ENCODE measurements around the gene ZFYVE26.
A peak's percentile ranks its signal among the peaks of the same experiment; 100 is the strongest.

ZFYVE26 gene

DNA sequence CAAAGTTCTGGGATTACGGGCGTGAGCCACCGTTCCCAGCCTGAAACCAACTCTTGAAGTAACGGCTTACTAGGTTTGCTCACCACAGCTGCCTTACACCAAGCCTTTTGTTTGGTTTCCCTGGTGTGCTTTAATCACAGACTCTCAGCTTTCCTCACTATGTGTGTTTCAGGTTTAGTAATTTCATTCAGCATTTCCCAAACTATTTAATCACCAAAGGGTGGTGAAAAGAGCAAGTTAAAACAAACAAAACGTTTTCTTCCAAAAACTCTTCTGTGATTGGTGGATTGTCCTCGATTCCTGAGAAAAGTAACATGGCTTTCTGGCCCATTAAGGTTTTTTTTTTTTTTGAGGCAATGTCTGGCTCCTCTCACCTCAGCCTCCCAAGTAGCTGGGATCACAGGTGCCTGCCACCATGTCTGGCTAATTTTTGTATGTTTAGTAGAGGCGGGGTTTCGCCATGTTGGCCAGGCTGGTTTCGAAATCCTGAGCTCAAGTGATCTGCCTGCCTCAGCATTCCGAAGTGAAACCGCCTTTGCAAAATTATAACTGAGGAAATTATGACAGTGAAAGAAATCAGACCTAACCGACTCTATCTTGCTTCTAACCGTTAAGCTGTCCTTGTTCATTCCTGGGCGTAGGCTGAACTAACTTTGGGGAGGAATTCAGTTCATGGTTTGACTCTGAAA, 1.5 kb upstream of the ZFYVE26 start:
- TF ChIP-seq ZFP3 (CRISPR knock-in tag; IDR thresholded peaks at IDR 0.05) (no peak), GLIS3 (CRISPR knock-in tag; IDR thresholded peaks at IDR 0.05) (no peak), TOX (CRISPR knock-in tag; IDR thresholded peaks at IDR 0.05; ENCODE audit: borderline replicate concordance) (no peak), ZC3H10 (CRISPR knock-in tag; IDR thresholded peaks at IDR 0.05) (no peak), BACH2 (CRISPR knock-in tag; IDR thresholded peaks at IDR 0.05; ENCODE audit: borderline replicate concordance) (no peak), PPARA (CRISPR knock-in tag; IDR thresholded peaks at IDR 0.05; ENCODE audit: borderline replicate concordance) (no peak), CSDC2 (CRISPR knock-in tag; IDR thresholded peaks at IDR 0.05) (no peak), ARNTL (CRISPR knock-in tag; IDR thresholded peaks at IDR 0.05; ENCODE audit: borderline replicate concordance, low read depth) (no peak), ZNF8 (CRISPR knock-in tag; IDR thresholded peaks at IDR 0.05) (no peak), ZNF70 (CRISPR knock-in tag; IDR thresholded peaks at IDR 0.05) (no peak), ZFP30 (CRISPR knock-in tag; IDR thresholded peaks at IDR 0.05) (no peak), TCF4 (CRISPR knock-in tag; IDR thresholded peaks at IDR 0.05; ENCODE audit: borderline replicate concordance) (no peak), ESRRG (CRISPR knock-in tag; IDR thresholded peaks at IDR 0.05) (no peak), ZNF565 (CRISPR knock-in tag; conservative IDR thresholded peaks at IDR 0.05; ENCODE audit: low read depth) (no peak), ISL1 (CRISPR knock-in tag; IDR thresholded peaks at IDR 0.05) (no peak), OSR1 (CRISPR knock-in tag; IDR thresholded peaks at IDR 0.05) (no peak)
- TF ChIP-seq, protein P1, sequence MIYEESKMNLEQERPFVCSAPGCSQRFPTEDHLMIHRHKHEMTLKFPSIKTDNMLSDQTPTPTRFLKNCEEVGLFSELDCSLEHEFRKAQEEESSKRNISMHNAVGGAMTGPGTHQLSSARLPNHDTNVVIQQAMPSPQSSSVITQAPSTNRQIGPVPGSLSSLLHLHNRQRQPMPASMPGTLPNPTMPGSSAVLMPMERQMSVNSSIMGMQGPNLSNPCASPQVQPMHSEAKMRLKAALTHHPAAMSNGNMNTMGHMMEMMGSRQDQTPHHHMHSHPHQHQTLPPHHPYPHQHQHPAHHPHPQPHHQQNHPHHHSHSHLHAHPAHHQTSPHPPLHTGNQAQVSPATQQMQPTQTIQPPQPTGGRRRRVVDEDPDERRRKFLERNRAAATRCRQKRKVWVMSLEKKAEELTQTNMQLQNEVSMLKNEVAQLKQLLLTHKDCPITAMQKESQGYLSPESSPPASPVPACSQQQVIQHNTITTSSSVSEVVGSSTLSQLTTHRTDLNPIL (CRISPR knock-in tag; IDR thresholded peaks at IDR 0.05; ENCODE audit: low read depth): no peak
- TF ChIP-seq, protein P2, sequence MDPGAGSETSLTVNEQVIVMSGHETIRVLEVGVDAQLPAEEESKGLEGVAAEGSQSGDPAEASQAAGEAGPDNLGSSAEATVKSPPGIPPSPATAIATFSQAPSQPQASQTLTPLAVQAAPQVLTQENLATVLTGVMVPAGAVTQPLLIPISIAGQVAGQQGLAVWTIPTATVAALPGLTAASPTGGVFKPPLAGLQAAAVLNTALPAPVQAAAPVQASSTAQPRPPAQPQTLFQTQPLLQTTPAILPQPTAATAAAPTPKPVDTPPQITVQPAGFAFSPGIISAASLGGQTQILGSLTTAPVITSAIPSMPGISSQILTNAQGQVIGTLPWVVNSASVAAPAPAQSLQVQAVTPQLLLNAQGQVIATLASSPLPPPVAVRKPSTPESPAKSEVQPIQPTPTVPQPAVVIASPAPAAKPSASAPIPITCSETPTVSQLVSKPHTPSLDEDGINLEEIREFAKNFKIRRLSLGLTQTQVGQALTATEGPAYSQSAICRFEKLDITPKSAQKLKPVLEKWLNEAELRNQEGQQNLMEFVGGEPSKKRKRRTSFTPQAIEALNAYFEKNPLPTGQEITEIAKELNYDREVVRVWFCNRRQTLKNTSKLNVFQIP (CRISPR knock-in tag; IDR thresholded peaks at IDR 0.05; ENCODE audit: borderline replicate concordance, low read depth): no peak
- TF ChIP-seq, protein P3, sequence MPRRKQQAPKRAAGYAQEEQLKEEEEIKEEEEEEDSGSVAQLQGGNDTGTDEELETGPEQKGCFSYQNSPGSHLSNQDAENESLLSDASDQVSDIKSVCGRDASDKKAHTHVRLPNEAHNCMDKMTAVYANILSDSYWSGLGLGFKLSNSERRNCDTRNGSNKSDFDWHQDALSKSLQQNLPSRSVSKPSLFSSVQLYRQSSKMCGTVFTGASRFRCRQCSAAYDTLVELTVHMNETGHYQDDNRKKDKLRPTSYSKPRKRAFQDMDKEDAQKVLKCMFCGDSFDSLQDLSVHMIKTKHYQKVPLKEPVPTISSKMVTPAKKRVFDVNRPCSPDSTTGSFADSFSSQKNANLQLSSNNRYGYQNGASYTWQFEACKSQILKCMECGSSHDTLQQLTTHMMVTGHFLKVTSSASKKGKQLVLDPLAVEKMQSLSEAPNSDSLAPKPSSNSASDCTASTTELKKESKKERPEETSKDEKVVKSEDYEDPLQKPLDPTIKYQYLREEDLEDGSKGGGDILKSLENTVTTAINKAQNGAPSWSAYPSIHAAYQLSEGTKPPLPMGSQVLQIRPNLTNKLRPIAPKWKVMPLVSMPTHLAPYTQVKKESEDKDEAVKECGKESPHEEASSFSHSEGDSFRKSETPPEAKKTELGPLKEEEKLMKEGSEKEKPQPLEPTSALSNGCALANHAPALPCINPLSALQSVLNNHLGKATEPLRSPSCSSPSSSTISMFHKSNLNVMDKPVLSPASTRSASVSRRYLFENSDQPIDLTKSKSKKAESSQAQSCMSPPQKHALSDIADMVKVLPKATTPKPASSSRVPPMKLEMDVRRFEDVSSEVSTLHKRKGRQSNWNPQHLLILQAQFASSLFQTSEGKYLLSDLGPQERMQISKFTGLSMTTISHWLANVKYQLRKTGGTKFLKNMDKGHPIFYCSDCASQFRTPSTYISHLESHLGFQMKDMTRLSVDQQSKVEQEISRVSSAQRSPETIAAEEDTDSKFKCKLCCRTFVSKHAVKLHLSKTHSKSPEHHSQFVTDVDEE (CRISPR knock-in tag; IDR thresholded peaks at IDR 0.05): no peak
- no peak for ATAC-seq

GRCh38 chr14:67815573-67816225, 691 bp downstream of the ZFYVE26 start:
- peak; percentile 14 for ATAC-seq
- TF ChIP-seq, protein P2 (CRISPR knock-in tag; IDR thresholded peaks at IDR 0.05; ENCODE audit: borderline replicate concordance, low read depth): no peak
- no peak for TF ChIP-seq OSR1 (CRISPR knock-in tag; IDR thresholded peaks at IDR 0.05)
- no peak for TF ChIP-seq GLIS3 (CRISPR knock-in tag; IDR thresholded peaks at IDR 0.05)
- TF ChIP-seq ZNF565 (CRISPR knock-in tag; conservative IDR thresholded peaks at IDR 0.05; ENCODE audit: low read depth): no peak
- TF ChIP-seq, protein P1 (CRISPR knock-in tag; IDR thresholded peaks at IDR 0.05; ENCODE audit: low read depth): no peak
- no peak for TF ChIP-seq PPARA (CRISPR knock-in tag; IDR thresholded peaks at IDR 0.05; ENCODE audit: borderline replicate concordance)
- no peak for TF ChIP-seq ARNTL (CRISPR knock-in tag; IDR thresholded peaks at IDR 0.05; ENCODE audit: borderline replicate concordance, low read depth)
- no peak for TF ChIP-seq ZC3H10 (CRISPR knock-in tag; IDR thresholded peaks at IDR 0.05)
- no peak for TF ChIP-seq ZNF8 (CRISPR knock-in tag; IDR thresholded peaks at IDR 0.05)
- no peak for TF ChIP-seq ZFP30 (CRISPR knock-in tag; IDR thresholded peaks at IDR 0.05)
- TF ChIP-seq ESRRG (CRISPR knock-in tag; IDR thresholded peaks at IDR 0.05): no peak
- no peak for TF ChIP-seq CSDC2 (CRISPR knock-in tag; IDR thresholded peaks at IDR 0.05)
- no peak for TF ChIP-seq ZNF70 (CRISPR knock-in tag; IDR thresholded peaks at IDR 0.05)
- no peak for TF ChIP-seq ZFP3 (CRISPR knock-in tag; IDR thresholded peaks at IDR 0.05)
- TF ChIP-seq PATZ1 (CRISPR knock-in tag; IDR thresholded peaks at IDR 0.05; ENCODE audit: borderline replicate concordance): no peak
- no peak for TF ChIP-seq TCF4 (CRISPR knock-in tag; IDR thresholded peaks at IDR 0.05; ENCODE audit: borderline replicate concordance)
- no peak for TF ChIP-seq SNAI2 (CRISPR knock-in tag; IDR thresholded peaks at IDR 0.05)
- no peak for TF ChIP-seq ISL1 (CRISPR knock-in tag; IDR thresholded peaks at IDR 0.05)

All from SK-N-SH treated with all-trans-retinoic acid at 6 μM for 48 hours (cell line).